ENCODE results near the gene PEX5L. TPM values are rescaled to one million over a fixed set of nuclear protein-coding genes. Genes with fewer than 3 reads are reported as not detected.

The PEX5L gene
- polyA plus RNA-seq, 1 experiment = 0.14 TPM

DNA sequence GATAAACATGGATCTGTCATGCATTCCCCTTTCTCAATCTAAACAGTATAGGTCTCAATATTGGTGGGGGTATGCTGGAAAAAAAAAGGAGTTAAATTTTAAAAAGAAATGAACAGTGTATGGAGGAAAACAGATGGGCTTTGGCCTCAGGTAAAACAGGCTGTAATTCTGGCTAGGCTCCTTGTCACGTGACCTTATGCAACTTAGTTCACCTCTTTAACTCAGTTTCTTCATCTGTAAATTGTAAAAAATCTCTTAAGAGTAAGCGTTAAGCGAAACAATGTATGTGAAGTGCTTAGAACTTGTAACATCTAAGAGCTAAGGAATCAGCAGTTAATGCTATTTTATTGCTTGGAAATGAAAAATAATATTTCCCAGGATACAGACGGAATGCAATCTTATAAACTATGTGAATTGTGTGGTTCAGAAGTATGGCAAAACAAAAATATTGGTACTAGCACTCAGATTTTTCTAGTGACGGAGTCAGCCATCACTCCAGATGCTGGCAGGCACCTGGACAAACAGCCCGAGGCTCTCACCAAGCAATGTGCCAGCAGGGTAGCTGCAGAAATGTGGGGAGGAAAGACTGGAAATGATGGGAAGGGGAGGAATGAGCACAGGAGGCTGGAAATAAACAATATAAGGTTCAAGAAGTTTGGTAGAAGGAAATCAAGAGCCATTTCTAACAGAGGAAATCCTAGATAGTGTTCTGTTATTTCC is 211.1 kb downstream of the PEX5L start:
- no peak for DNase-seq (ENCODE audit: low read depth, low spot score)
- Histone ChIP-seq H3K27me3 (ENCODE audit: control insufficient read depth, insufficient read depth, low read length) (no peaks in the 10 kb centered on the region), H3K27ac (ENCODE audit: low read depth, low read length) (no peak overlapping the region), H3K4me3 (ENCODE audit: low read depth, low read length) (no peak overlapping the region), H3K9me3 (ENCODE audit: control insufficient read depth, insufficient read depth, low read length) (no peaks in the 10 kb centered on the region)
- TF ChIP-seq, protein P1, sequence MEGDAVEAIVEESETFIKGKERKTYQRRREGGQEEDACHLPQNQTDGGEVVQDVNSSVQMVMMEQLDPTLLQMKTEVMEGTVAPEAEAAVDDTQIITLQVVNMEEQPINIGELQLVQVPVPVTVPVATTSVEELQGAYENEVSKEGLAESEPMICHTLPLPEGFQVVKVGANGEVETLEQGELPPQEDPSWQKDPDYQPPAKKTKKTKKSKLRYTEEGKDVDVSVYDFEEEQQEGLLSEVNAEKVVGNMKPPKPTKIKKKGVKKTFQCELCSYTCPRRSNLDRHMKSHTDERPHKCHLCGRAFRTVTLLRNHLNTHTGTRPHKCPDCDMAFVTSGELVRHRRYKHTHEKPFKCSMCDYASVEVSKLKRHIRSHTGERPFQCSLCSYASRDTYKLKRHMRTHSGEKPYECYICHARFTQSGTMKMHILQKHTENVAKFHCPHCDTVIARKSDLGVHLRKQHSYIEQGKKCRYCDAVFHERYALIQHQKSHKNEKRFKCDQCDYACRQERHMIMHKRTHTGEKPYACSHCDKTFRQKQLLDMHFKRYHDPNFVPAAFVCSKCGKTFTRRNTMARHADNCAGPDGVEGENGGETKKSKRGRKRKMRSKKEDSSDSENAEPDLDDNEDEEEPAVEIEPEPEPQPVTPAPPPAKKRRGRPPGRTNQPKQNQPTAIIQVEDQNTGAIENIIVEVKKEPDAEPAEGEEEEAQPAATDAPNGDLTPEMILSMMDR (IDR thresholded peaks at IDR 0.05; ENCODE audit: low read depth, low read length) = no peak
- CTCF ChIA-PET = interaction anchor here (2.0 kb wide), 1 partner anchor 14 kb away, joined by 6 read pairs; no protein-coding TSS in a partner anchor
- POLR2A ChIA-PET = no interaction called here

DNA sequence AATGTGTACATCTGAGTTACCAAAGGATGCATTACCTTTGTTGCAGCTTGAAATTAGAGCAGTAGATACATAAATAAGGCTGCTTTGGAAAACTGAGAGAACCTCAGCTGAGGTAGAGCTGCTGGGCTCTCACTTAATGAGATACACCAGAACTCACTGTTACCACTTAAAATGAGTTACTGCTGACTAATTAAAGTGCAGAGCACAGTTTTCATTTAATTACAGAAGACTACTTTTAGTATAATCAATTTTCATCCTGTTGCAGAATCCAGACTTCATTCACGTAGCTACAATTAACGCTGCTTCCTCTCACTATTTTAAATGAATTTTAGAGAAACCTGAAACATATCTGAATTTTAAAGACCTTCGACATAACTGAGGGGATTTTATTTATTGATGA is 214.4 kb downstream of the PEX5L start:
- H3K4me3 ChIP-seq (ENCODE audit: low read depth, low read length) = no peak overlapping the region
- H3K27me3 ChIP-seq (ENCODE audit: control insufficient read depth, insufficient read depth, low read length) = no peaks in the 10 kb centered on the region
- no peak for DNase-seq (ENCODE audit: low read depth, low spot score)
- POLR2A ChIA-PET = no interaction called here
- no peak overlapping the region for H3K27ac ChIP-seq (ENCODE audit: low read depth, low read length)
- no peaks in the 10 kb centered on the region for H3K9me3 ChIP-seq (ENCODE audit: control insufficient read depth, insufficient read depth, low read length)
- TF ChIP-seq, protein P1 (IDR thresholded peaks at IDR 0.05; ENCODE audit: low read depth, low read length) = no peak
- CTCF ChIA-PET = interaction anchor here (1.3 to 4.0 kb wide), 3 partner anchors 11 to 107 kb away, joined by 5 to 27 read pairs (median 7); no protein-coding TSS in a partner anchor

DNA sequence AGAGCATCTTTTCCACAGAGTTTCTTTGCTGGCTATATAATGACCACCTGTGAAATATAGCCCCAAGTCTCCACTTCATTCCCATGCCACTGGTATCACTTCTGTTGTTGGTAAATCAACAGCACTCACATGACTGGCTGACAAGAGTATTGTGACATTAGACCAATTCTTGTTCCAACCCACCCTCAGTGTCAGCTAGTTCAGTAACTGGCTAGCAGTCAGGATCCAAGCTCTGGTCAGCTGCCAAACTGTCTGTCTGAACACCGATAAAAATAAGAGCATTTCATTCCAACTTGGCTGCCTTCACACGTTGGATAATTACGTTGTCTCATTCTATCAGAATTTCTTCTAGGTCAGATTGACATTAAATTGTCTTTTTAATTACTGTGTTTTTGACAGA is 217.4 kb downstream of the PEX5L start:
- Histone ChIP-seq H3K9me3 (ENCODE audit: control insufficient read depth, insufficient read depth, low read length) (no peaks in the 10 kb centered on the region), H3K27ac (ENCODE audit: low read depth, low read length) (no peak overlapping the region), H3K4me3 (ENCODE audit: low read depth, low read length) (no peak overlapping the region), H3K27me3 (ENCODE audit: control insufficient read depth, insufficient read depth, low read length) (no peaks in the 10 kb centered on the region)
- no peak for DNase-seq (ENCODE audit: low read depth, low spot score)
- ChIA-PET POLR2A (no interaction called here), CTCF (interaction anchor here (4.0 kb wide), 1 partner anchor 8 kb away, joined by 27 read pairs; no protein-coding TSS in a partner anchor)
- TF ChIP-seq, protein P1 (IDR thresholded peaks at IDR 0.05; ENCODE audit: low read depth, low read length) = no peak

DNA sequence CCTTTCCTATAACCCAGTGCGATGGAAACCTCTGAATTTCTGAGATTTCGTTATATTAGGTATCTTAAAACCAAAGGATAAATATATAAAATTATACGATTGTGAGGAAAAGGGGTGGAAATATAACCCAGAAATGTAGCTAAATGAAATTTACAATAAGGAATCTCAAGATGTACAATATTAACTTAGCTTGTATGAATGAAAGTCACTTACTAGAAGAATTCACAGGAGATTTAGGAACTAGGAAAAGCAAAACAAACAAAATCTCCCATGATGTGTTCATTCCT is 224.7 kb downstream of the PEX5L start:
- ChIA-PET POLR2A (interaction anchor here (1.5 kb wide), 1 partner anchor 41 kb away, joined by 10 read pairs; no protein-coding TSS in a partner anchor), CTCF (interaction anchor here (0.6 to 3.0 kb wide), 38 partner anchors 9 to 842 kb away, joined by 3 to 32 read pairs (median 4); no protein-coding TSS in a partner anchor)
- TF ChIP-seq, protein P1 (IDR thresholded peaks at IDR 0.05; ENCODE audit: low read depth, low read length) = no peak
- no peaks in the 10 kb centered on the region; the same call in 1 of the 2 replicates for H3K9me3 ChIP-seq (ENCODE audit: control insufficient read depth, insufficient read depth, low read length)
- DNase-seq (ENCODE audit: low read depth, low spot score) = no peak
- no peak overlapping the region for H3K27ac ChIP-seq (ENCODE audit: low read depth, low read length)
- H3K4me3 ChIP-seq (ENCODE audit: low read depth, low read length) = no peak overlapping the region
- no peaks in the 10 kb centered on the region for H3K27me3 ChIP-seq (ENCODE audit: control insufficient read depth, insufficient read depth, low read length)
